Testis (tissue), 2 donors: ENCODE data around the gene AGAP1.

Experiments used
- CTCF ChIP-seq, 3 experiments: fragments of 450-650 bp in 2 of 3; fragments of 200-600 bp in 1 of 3; sonication (generic) in 1 of 3; IDR thresholded peaks; one replicate each; pipeline ENCODE4 v1.5.1; 2016 to 2019; ENCODE audit warnings: antibody characterized with exemption in 3 of 3, mild to moderate bottlenecking in 2 of 3, moderate library complexity in 1 of 3
- POLR2A ChIP-seq: fragments of 450-650 bp; IDR thresholded peaks from one replicate; pipeline ENCODE4 v1.6.1; 2017; ENCODE audit warnings: antibody characterized with exemption, mild to moderate bottlenecking, moderate library complexity

DNA sequence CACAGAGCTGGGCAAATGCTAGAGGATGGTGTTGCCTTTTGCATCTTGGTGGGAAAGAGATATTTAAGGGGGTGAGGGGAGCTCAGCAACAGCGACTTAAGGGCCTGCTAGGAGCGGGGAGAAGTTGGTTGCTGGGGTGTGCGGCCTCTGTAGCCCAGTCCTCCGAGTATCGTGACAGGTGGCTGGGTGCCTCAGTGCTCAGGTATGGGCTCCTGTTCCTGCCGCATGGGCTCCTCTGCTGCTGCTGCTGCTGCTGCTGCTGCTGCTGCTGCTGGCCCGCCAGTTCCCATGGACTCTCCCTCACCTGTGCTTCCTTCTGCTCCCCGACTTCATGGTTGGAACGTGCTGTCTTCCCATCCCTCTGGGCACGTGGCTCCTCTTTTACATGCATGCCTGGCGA is 22.0 kb downstream of the AGAP1 start:
- TF ChIP-seq POLR2A (no peak), CTCF (IDR thresholded peaks at IDR 0.05) (no peak)
